T-helper 17 cell (primary cell): ENCODE data around the gene GH1. TPM values are rescaled to one million over a fixed set of nuclear protein-coding genes. Genes with fewer than 3 reads are reported as not detected.
"Not testable (repeated sequence)": the region's sequence is repeated elsewhere in the genome, so short reads cannot be mapped to it uniquely, and the experiment has no call there.

ENCODE experiments used
- ATAC-seq: fragments of 150-1000 bp; cut with Tn5 transposase; 2 replicates; pipeline ENCODE4 v1.10.0; 2021; ENCODE audit warnings: mild to moderate bottlenecking, moderate library complexity
- DNase-seq, 3 donors: peaks; one replicate each; pipeline versions ENCODE4 v3.0.0 to v3.0.0-alpha.2; 2020 to 2021
- H3K9me3 ChIP-seq: one replicate; pipeline ENCODE4 v1.7.0; 2013; ENCODE audit warnings: low read length, mild to moderate bottlenecking; ENCODE audit not compliant: control insufficient read depth, poor library complexity, severe bottlenecking
- H3K27ac Mint-ChIP-seq: one replicate; pipeline ENCODE4 v1.8.0; 2022; ENCODE audit warnings: mild to moderate bottlenecking, moderate library complexity, mixed read lengths
- H3K27me3 Mint-ChIP-seq: one replicate; pipeline ENCODE4 v1.8.0; 2022; ENCODE audit warnings: mixed read lengths
- H3K36me3 Mint-ChIP-seq: one replicate; pipeline ENCODE4 v1.8.0; 2022; ENCODE audit warnings: low read depth, mixed read lengths
- H3K4me1 Mint-ChIP-seq: one replicate; pipeline ENCODE4 v1.8.0; 2022; ENCODE audit warnings: mild to moderate bottlenecking, mixed read lengths
- H3K4me3 Mint-ChIP-seq: one replicate; pipeline ENCODE4 v1.8.0; 2022; ENCODE audit warnings: mild to moderate bottlenecking, moderate library complexity, mixed read lengths
- total RNA-seq, 4 donors: library from RNA in 2 of 4; stranded (reverse) in 2 of 4; gene quantifications; one replicate each; pipeline ENCODE4 v1.2.3 and lab custom pipeline; 2022 to 2026

The GH1 gene
- total RNA-seq (not detected), total RNA-seq (lab: John Stamatoyannopoulos, UW) (0 to 0.08 reads per million in 2 donors)

DNA sequence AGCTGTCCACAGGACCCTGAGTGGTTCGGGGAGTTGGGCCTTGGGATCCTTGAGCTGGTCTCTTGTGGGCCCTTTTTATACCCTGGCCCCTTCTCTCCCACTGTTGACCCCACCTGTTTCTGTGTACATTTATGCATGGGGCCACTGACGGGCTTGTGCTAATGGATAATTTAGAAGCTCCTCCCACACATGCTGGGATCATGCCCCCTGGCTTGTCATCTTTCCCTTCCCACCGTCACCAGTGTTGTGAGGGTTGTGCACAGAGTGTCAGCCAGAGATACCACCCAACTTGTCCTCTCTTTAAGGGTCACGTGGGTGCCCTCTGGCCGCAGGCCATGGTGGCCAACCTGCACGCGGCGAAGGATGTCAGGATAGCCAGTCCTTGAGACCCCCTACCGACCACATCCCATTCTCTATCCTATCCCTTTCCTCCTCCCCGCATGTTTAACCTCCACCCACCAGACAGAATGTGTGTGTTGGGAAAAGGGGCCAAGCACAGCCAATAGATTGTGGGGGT lies at the start of gene GH1:
Gene GH1, minus strand, starts transcription at position 51 of the 517 bp plus-strand sequence. CDS start 63 bp downstream, outside the sequence.
- DNase-seq, H3K9me3 ChIP-seq, H3K27me3 Mint-ChIP-seq, ATAC-seq, H3K36me3 Mint-ChIP-seq: not testable (repeated sequence)
- Mint-ChIP-seq H3K27ac (peak within 1 kb of the TSS; percentile 92), H3K4me3 (peak within 1 kb of the TSS; percentile 72), H3K4me1 (peaks cover 12% of the 10 kb centered on the region)

DNA sequence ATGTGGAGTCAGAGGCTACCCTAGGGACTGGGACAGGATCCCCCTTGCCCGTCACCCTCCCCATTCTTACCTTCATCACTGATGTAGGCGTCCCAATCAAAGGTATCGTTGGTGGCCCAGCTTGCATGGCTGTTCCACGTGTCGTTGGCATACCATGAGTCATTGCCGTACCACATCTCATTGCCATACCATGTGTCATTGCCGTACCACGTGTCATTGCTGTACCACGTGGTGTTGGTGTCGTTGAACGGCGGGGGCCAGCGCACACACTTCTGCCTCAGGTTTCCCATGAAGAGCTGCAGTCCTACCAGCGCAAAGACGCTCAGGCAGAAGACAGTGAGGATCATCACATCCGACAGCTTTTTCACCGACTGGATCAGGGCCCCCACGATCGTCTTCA lies 49.3 kb upstream of the GH1 start:
- H3K4me3 Mint-ChIP-seq = no peak overlapping the region

DNA sequence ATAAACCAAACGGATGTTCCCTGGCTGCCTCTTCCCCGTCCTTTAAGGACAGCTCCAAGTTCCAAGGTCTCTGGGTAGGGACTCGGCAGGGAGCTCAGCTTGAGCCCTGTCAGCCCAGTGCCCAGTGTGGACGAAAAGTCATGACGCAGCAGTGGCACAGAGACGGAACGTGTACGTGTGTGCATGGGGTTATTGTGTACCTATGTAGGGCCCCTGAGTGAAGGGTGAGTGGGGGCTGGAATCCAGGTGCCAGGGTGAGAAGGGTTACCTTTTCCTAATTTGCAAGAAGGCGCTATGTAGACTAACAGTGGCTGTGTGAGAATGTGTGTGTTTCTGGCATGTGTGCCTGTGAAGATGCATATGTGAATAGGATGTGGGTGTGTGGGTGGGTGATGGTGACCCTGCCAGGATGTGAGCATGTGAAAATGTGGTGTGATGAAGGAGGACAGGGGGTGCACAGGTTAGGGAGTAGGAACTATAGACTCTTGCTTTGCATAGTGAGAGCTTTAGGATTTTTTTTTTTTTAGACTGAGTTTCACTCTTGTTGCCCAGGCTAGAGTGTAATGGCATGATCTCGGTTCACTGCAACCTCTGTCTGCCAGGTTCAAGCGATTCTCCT lies 48.1 kb upstream of the GH1 start:
- ATAC-seq = peak; percentile 58
- no peaks in the 10 kb centered on the region for H3K9me3 ChIP-seq
- H3K27me3 Mint-ChIP-seq = no peaks in the 10 kb centered on the region
- no peak for DNase-seq
- no peak overlapping the region for H3K27ac Mint-ChIP-seq
- peak overlapping the region; percentile 15 for H3K4me3 Mint-ChIP-seq
- peaks cover 19% of the 10 kb centered on the region for H3K4me1 Mint-ChIP-seq
- H3K36me3 Mint-ChIP-seq = no peaks in the 10 kb centered on the region

More for the DNA sequence above, 49.3 kb upstream of the GH1 start:
- no peak for ATAC-seq
- H3K9me3 ChIP-seq = no peaks in the 10 kb centered on the region
- H3K4me1 Mint-ChIP-seq = peaks cover 23% of the 10 kb centered on the region
- H3K36me3 Mint-ChIP-seq = no peaks in the 10 kb centered on the region
- H3K27me3 Mint-ChIP-seq = no peaks in the 10 kb centered on the region
- no peak for DNase-seq
- no peak overlapping the region for H3K27ac Mint-ChIP-seq

DNA sequence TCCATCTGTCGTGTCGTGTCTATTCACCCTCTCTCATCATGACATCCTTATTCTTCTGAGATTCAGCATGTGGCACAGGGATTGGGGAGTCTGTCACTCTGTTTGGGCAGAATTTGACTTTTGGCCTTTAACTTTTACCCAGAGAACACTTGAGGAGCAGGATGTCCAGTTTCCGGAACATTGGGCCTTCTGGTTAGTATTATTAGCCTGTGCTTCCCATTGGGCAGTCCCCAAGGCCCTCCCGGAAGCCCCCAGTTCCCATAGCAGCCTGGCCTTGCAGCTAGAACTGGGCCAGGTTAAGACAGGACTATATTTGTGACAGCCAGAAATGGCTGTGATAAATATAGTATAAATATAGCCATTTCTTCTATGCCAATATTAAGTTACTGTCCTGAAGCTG lies 44.5 kb upstream of the GH1 start:
- Mint-ChIP-seq H3K36me3 (no peaks in the 10 kb centered on the region), H3K27me3 (no peaks in the 10 kb centered on the region), H3K27ac (peak overlapping the region; percentile 41), H3K4me3 (no peak overlapping the region), H3K4me1 (peaks cover 17% of the 10 kb centered on the region)
- ATAC-seq = no peak
- H3K9me3 ChIP-seq = no peaks in the 10 kb centered on the region
- no peak for DNase-seq

DNA sequence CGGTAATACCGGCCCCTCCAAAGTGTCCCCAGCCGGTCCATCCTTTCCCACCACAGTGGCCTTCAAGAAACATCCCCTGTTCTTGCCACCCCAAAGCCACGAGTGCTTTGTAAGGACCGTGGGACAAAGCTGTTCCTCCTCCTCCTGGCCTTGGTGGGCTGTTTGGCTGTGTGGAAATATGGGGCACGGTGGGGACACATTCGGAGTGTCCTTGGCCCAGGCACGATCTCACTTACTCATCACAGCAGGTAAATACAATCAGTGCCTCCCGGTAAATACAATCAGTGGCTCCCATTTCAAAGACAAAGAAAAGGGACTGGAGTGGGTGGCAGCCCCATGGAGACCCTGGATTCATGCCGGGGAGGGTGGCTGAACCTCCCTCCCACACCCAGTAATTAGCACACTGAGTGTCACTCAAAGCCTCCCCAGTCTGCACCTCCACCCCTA lies 43.7 kb upstream of the GH1 start:
- DNase-seq (no peak), ATAC-seq (no peak)
- H3K4me3 Mint-ChIP-seq = no peak overlapping the region
- no peaks in the 10 kb centered on the region for H3K27me3 Mint-ChIP-seq
- H3K27ac Mint-ChIP-seq = peak overlapping the region; percentile 41
- no peaks in the 10 kb centered on the region for H3K9me3 ChIP-seq
- H3K36me3 Mint-ChIP-seq = no peaks in the 10 kb centered on the region
- peaks cover 15% of the 10 kb centered on the region for H3K4me1 Mint-ChIP-seq

DNA sequence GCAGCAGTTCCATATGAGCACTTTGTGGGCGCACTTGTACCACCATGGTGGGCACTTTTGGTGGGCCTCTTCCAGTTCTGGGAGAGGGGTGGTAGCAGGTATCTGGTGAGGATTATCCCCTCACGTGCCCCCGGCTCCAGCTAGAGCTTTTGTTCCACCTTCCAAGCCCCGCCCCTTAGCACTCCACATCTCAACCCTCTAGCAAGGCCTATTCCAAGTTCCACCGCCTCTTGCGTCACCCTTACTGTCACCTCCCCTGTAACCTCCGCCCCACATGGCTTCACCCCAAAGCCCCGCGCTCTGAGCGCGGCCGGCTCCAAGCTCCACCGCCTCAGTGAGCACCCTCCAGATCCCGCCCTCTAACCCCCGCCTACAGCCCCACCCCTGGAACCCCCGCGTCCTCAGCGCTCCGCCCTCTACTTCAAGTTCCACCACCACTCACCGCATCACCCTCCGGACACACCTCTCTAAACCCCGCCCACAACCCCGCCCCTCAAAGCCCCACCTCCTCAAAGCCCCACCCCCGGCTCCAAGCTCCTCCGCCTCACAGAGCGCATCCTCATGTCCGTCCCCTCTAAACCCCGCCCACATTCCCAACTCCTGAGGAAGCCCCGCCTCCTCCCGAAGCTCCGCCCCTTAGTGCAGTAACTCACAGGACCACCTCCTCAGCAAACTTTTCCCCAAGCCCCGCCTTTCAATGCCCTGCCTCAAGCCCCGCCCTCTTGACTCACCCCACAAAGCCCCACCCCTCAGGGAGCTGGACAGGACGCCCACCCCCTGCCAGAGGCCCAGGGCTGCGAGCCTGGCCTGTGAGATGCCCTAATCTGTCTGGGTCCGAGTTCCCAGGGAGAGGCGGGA lies 42.9 kb upstream of the GH1 start:
- no peaks in the 10 kb centered on the region for H3K27me3 Mint-ChIP-seq
- H3K4me3 Mint-ChIP-seq = no peak overlapping the region
- peaks cover 11% of the 10 kb centered on the region for H3K4me1 Mint-ChIP-seq
- H3K9me3 ChIP-seq = no peaks in the 10 kb centered on the region
- peak overlapping the region; percentile 4 for H3K27ac Mint-ChIP-seq
- ATAC-seq (peak; percentile 74), DNase-seq (peak in 2 of 3 donors; percentile 24 to 45)
- no peaks in the 10 kb centered on the region for H3K36me3 Mint-ChIP-seq

DNA sequence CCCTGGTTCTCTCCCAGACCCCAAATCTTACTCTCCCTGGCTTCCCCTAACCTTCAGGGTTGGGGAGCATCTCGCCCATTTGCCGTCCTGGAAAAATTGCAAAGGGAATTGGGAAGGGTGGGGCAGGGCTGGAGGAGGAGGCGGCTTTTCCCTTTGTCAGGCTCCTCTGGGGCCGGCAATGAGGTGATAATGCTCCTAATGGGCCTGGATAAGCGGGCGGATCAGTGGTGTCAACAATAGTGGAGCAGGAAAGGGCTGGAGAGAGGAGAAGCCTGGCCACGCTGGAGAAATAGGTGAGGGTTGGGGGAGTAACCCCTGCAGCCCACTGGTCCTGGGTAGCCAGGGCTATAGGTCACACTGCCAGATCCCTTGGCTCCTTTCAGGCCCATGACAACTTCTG lies 41.8 kb upstream of the GH1 start:
- Mint-ChIP-seq H3K4me1 (peaks cover 13% of the 10 kb centered on the region), H3K36me3 (no peaks in the 10 kb centered on the region), H3K4me3 (no peak overlapping the region), H3K27ac (no peak overlapping the region), H3K27me3 (no peaks in the 10 kb centered on the region)
- ATAC-seq (no peak), DNase-seq (no peak)
- H3K9me3 ChIP-seq = no peaks in the 10 kb centered on the region

DNA sequence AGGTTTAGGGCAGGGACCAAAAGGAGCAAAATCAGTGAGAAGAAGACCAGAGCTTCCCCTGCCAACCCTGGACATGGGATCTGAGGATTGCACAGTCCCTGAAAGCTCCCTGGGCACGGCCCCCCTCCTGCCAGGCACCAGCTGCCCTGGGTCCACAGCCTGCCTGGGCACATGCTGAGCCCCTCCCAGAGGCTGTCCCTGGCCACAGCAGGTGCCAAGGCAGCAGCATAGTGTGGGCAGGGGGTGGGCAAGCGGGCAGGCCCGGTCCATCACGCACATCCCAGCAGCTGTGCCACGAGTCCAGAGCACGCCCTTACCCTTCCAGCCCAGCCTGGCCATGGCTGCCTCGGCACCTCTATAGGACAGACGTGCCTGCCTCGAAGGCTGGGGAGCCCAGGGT lies 41.4 kb upstream of the GH1 start:
- peaks cover 13% of the 10 kb centered on the region for H3K4me1 Mint-ChIP-seq
- no peaks in the 10 kb centered on the region for H3K36me3 Mint-ChIP-seq
- no peaks in the 10 kb centered on the region for H3K9me3 ChIP-seq
- H3K27ac Mint-ChIP-seq = no peak overlapping the region
- no peak overlapping the region for H3K4me3 Mint-ChIP-seq
- no peaks in the 10 kb centered on the region for H3K27me3 Mint-ChIP-seq
- DNase-seq (no peak), ATAC-seq (no peak)

DNA sequence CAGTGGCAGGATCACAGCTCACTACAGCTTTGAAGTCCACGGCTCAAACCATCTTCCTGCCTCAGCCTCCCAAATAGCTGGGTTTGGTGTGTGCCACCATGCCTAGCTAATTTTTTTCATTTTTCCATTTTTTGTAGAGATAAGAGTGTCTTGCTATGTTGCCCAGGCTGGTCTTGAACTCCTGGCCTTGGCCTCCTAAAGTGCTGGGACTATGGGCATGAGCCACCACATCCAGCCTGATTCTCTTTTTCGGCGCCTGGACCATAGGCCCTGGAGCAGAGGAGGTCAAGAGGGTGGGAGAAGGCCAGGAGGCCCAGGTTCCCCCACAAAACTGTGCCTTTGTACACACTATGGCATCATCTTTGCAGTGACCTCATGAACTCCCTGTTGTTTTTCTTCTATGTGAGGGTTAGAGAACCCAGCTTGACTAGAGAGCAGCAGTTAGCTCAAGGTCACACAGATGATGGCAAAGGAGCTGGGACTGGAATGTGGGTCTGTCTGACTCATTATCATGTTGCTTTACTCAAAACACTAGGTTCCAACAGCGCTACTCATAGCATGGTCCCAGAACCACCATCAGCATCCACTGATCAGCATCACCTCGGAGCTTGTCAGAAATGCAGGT lies 37.8 kb upstream of the GH1 start:
- H3K27me3 Mint-ChIP-seq = no peaks in the 10 kb centered on the region
- H3K4me3 Mint-ChIP-seq = no peak overlapping the region
- no peak for ATAC-seq
- H3K27ac Mint-ChIP-seq = peak overlapping the region; percentile 34
- no peak for DNase-seq
- H3K4me1 Mint-ChIP-seq = peaks cover 17% of the 10 kb centered on the region
- no peaks in the 10 kb centered on the region for H3K36me3 Mint-ChIP-seq
- no peaks in the 10 kb centered on the region for H3K9me3 ChIP-seq

DNA sequence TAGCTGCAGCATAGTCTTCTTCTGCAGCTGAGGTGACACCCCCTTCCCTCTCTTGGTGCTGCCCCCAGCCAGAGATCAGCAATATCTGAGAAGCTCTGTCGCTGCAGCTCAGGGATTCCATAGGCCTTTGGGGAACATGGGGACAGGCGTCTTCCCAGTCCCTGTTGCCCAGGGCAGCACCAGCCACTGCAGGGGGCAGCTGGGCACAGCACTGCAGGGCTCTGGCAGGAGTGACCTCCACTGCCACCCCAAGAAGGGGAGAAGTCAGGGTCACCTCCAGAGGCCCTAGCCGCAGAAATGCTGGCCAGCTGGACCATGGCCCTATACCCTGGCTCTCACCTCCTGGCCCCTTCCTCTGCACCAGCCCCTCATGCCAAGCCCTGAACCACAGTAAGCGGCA lies 37.2 kb upstream of the GH1 start:
- no peak for DNase-seq
- Mint-ChIP-seq H3K27ac (peak overlapping the region; percentile 34), H3K27me3 (no peaks in the 10 kb centered on the region), H3K4me3 (no peak overlapping the region), H3K36me3 (no peaks in the 10 kb centered on the region), H3K4me1 (peaks cover 20% of the 10 kb centered on the region)
- H3K9me3 ChIP-seq = no peaks in the 10 kb centered on the region
- ATAC-seq = no peak

DNA sequence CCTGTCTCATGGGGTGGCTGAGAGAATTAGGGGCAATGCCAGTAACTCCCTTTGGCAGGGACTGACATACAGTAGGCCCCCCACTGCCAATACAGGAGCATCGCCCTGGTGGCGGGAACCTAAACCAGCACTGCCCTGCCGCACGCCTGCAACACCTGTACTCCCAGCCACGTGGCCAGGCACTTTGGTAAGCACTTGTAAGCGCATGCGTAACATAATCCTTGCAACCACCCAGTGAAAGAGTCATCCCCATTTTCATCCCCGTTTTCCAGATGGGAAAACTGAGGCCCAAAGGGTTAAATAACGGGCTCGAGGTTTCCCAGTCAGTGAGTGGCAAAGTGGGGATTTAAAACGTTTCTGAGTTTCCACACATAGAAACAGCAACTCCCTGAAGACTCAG lies 36.6 kb upstream of the GH1 start:
- Mint-ChIP-seq H3K36me3 (no peaks in the 10 kb centered on the region), H3K27me3 (no peaks in the 10 kb centered on the region)
- no peak for ATAC-seq

DNA sequence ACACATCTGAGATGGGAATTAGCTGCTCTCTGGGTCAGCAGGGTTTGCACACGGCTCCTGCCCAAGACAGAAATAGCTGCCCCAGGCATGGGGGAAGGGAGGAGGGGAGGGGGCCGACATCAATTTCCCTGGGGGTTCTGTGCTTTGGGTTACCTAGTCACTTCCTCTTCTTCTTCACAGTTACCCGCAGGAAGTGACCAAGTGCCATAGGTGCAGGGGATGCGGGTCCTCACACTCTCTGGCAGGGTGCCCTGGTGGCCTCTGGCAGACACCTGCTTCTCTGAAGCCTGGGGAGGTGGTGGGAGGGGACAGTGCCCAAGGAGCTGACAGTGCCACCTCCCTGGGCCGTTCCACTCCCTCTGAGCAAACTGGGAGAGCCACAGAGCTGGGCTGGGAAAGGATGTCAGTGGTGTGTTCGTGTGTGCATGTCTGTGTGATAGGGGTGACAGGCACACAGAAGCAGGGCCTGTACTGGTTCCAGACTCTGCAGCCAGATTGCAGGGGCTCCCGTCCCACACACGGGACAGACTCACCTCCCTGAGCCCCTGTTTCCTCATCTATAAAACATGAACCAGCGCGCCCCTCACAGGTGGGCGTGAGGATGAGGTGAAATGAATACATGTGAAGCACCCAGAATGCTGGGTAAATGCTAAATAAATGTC lies 35.9 kb upstream of the GH1 start:
- Mint-ChIP-seq H3K36me3 (no peaks in the 10 kb centered on the region), H3K4me3 (peak overlapping the region; percentile 65), H3K27ac (peak overlapping the region; percentile 82), H3K4me1 (peaks cover 20% of the 10 kb centered on the region), H3K27me3 (no peaks in the 10 kb centered on the region)
- peak; percentile 79 for ATAC-seq
- H3K9me3 ChIP-seq = no peaks in the 10 kb centered on the region
- DNase-seq = no peak

More for the DNA sequence above, 36.6 kb upstream of the GH1 start:
- Mint-ChIP-seq H3K4me3 (no peak overlapping the region), H3K27ac (no peak overlapping the region), H3K4me1 (peaks cover 20% of the 10 kb centered on the region)
- no peaks in the 10 kb centered on the region for H3K9me3 ChIP-seq
- DNase-seq = no peak
